Natural killer cell (primary cell): ENCODE results near the gene EGR4. TPM values are rescaled to one million over a fixed set of nuclear protein-coding genes. Genes with fewer than 3 reads are reported as not detected.

ENCODE experiments used
- ATAC-seq, 3 donors: fragments of 150-1000 bp in 2 of 3; fragments of 200-7000 bp in 1 of 3; cut with Tn5 transposase; 1 replicate in 1 of 3; 2 replicates in 2 of 3; pipeline ENCODE4 v1.10.0; 2021; ENCODE audit warnings: mild to moderate bottlenecking in 2 of 3, moderate library complexity in 2 of 3
- DNase-seq, 2 donors: peaks; one replicate each; pipeline versions ENCODE4 v3.0.0 to v3.0.0-alpha.2; 2013 to 2021; ENCODE audit warnings: mixed read lengths in 1 of 2
- H3K27ac ChIP-seq: one replicate; pipeline ENCODE4 v1.5.1; 2013; ENCODE audit warnings: mild to moderate bottlenecking, low read length
- H3K27me3 ChIP-seq: one replicate; pipeline ENCODE4 v1.6.1; 2013; ENCODE audit warnings: low read length; ENCODE audit not compliant: control insufficient read depth, insufficient read depth
- H3K36me3 ChIP-seq: one replicate; pipeline ENCODE4 v1.6.1; 2013; ENCODE audit warnings: low read length; ENCODE audit not compliant: control insufficient read depth, insufficient read depth
- H3K4me1 ChIP-seq: one replicate; pipeline ENCODE4 v1.6.1; 2013; ENCODE audit warnings: low read length; ENCODE audit not compliant: control insufficient read depth, insufficient read depth
- H3K4me3 ChIP-seq: one replicate; pipeline ENCODE4 v1.5.1; 2013; ENCODE audit warnings: low read length
- H3K9me3 ChIP-seq: one replicate; pipeline ENCODE4 v1.6.1; 2013; ENCODE audit warnings: low read length; ENCODE audit not compliant: control insufficient read depth, insufficient read depth
- H3K27ac Mint-ChIP-seq, 2 donors: one replicate each; pipeline ENCODE4 v1.8.0; 2022; ENCODE audit warnings: mild to moderate bottlenecking in 2 of 2, mixed read lengths in 2 of 2, moderate library complexity in 1 of 2
- H3K27me3 Mint-ChIP-seq, 2 donors: one replicate each; pipeline ENCODE4 v1.8.0; 2022; ENCODE audit warnings: low read depth in 2 of 2, mixed read lengths in 2 of 2
- H3K36me3 Mint-ChIP-seq: one replicate; pipeline ENCODE4 v1.8.0; 2022; ENCODE audit warnings: mixed read lengths
- H3K4me1 Mint-ChIP-seq, 2 donors: one replicate each; pipeline ENCODE4 v1.8.0; 2022; ENCODE audit warnings: mixed read lengths in 2 of 2
- H3K4me3 Mint-ChIP-seq: one replicate; pipeline ENCODE4 v1.8.0; 2022; ENCODE audit warnings: mild to moderate bottlenecking, moderate library complexity, mixed read lengths
- H3K9me3 Mint-ChIP-seq, 2 donors: one replicate each; pipeline ENCODE4 v1.8.0; 2022; ENCODE audit warnings: mixed read lengths in 2 of 2
- WGBS: methylation state at CpG from one replicate; pipeline ENCODE4 v1.1.7; 2013; ENCODE audit warnings: missing lambda C conversion rate; ENCODE audit not compliant: insufficient coverage; 5-methylcytosine and 5-hydroxymethylcytosine counted together
- intact Hi-C: fragments of 100-400 bp; cut with micrococcal nuclease; formaldehyde crosslinking; loops from one replicate; pipeline ENCODE4 v1.14.2; 2022
- total RNA-seq, 4 donors: library from RNA; stranded (reverse); fragments of 120-200 nt in 1 of 4; gene quantifications; one replicate each; pipeline versions ENCODE4 v1.2.3 to v1.2.4, GENCODE V29; 2013 to 2022
- TF ChIP-seq, protein P1 (sequence below): fragments of 200-600 bp; IDR thresholded peaks from one replicate; pipeline ENCODE4 v1.8.0; 2022; ENCODE audit warnings: antibody characterized with exemption

The EGR4 gene
- total RNA-seq, 3 donors from 2014 or later (not counting 1 experiment from before 2014, with no cell fraction given) = 0.28 to 2.6 (median 1.1) TPM

DNA sequence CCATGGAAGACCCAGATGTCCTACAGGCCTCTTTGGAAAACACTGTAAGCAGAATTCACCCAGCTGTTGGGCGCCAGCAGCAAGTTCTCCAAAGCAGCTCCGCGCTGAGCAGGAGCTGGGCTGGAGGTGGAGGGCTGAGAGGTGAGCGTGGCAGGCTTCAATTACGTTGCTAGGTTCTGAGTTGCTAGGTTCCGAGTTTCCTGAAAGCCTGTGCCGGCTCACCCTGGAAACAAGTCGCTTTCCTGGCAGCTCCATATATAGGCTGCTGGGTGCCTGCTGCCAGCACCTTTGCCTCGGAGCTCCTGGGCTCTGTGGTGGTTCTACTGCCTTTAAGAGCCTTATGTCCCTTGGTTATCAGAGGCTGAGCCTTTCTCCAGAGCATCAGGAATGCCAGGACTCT is 14.4 kb upstream of the EGR4 start:
- H3K36me3 ChIP-seq = no peaks in the 10 kb centered on the region
- peaks cover 25 to 45% of the 10 kb centered on the region in 2 donors for H3K27me3 Mint-ChIP-seq
- H3K27ac ChIP-seq = no peak overlapping the region
- H3K9me3 Mint-ChIP-seq = no peaks in the 10 kb centered on the region
- no peaks in the 10 kb centered on the region for H3K27me3 ChIP-seq
- no peaks in the 10 kb centered on the region for H3K36me3 Mint-ChIP-seq
- no peaks in the 10 kb centered on the region for H3K4me1 Mint-ChIP-seq
- H3K4me1 ChIP-seq = no peaks in the 10 kb centered on the region
- ATAC-seq (no peak), DNase-seq (no peak)
- H3K9me3 ChIP-seq = no peaks in the 10 kb centered on the region
- 80% methylated on average over 9 of the region's 9 CpGs for WGBS
- intact Hi-C loops = no loop called here
- H3K4me3 ChIP-seq = no peak overlapping the region
- TF ChIP-seq, protein P1, sequence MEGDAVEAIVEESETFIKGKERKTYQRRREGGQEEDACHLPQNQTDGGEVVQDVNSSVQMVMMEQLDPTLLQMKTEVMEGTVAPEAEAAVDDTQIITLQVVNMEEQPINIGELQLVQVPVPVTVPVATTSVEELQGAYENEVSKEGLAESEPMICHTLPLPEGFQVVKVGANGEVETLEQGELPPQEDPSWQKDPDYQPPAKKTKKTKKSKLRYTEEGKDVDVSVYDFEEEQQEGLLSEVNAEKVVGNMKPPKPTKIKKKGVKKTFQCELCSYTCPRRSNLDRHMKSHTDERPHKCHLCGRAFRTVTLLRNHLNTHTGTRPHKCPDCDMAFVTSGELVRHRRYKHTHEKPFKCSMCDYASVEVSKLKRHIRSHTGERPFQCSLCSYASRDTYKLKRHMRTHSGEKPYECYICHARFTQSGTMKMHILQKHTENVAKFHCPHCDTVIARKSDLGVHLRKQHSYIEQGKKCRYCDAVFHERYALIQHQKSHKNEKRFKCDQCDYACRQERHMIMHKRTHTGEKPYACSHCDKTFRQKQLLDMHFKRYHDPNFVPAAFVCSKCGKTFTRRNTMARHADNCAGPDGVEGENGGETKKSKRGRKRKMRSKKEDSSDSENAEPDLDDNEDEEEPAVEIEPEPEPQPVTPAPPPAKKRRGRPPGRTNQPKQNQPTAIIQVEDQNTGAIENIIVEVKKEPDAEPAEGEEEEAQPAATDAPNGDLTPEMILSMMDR = no peak
- no peak overlapping the region for H3K27ac Mint-ChIP-seq
- H3K4me3 Mint-ChIP-seq = no peak overlapping the region

- Mint-ChIP-seq H3K27ac (no peak overlapping the region), H3K4me1 (no peaks in the 10 kb centered on the region), H3K36me3 (no peaks in the 10 kb centered on the region), H3K9me3 (no peaks in the 10 kb centered on the region), H3K27me3 (peaks cover 36 to 76% of the 10 kb centered on the region in 2 donors), H3K4me3 (no peak overlapping the region)
- TF ChIP-seq, protein P1 = no peak
- H3K9me3 ChIP-seq = no peaks in the 10 kb centered on the region
- no peak overlapping the region for H3K27ac ChIP-seq
- intact Hi-C loops = no loop called here
- H3K27me3 ChIP-seq = peaks cover 7% of the 10 kb centered on the region
- ATAC-seq = no peak
- no peak overlapping the region for H3K4me3 ChIP-seq
- H3K36me3 ChIP-seq = no peaks in the 10 kb centered on the region
- no peak for DNase-seq
- H3K4me1 ChIP-seq = no peaks in the 10 kb centered on the region
- 76% methylated on average over 3 of the region's 4 CpGs for WGBS
Observed at GRCh38 chr2:73301636-73302035, 8.3 kb upstream of the EGR4 start.

- Histone ChIP-seq H3K27ac (no peak overlapping the region), H3K4me1 (no peaks in the 10 kb centered on the region), H3K36me3 (no peaks in the 10 kb centered on the region), H3K9me3 (no peaks in the 10 kb centered on the region), H3K27me3 (peaks cover 9% of the 10 kb centered on the region), H3K4me3 (no peak overlapping the region)
- DNase-seq = no peak
- TF ChIP-seq, protein P1 = no peak
- intact Hi-C loops = no loop called here
- Mint-ChIP-seq H3K4me1 (no peaks in the 10 kb centered on the region), H3K36me3 (no peaks in the 10 kb centered on the region), H3K27me3 (peaks cover 42 to 78% of the 10 kb centered on the region in 2 donors), H3K27ac (no peak overlapping the region), H3K9me3 (no peaks in the 10 kb centered on the region), H3K4me3 (no peak overlapping the region)
- no peak for ATAC-seq
- WGBS = 77% methylated on average over 3 of the region's 3 CpGs
Observed at GRCh38 chr2:73300926-73301325, 7.6 kb upstream of the EGR4 start.

DNA sequence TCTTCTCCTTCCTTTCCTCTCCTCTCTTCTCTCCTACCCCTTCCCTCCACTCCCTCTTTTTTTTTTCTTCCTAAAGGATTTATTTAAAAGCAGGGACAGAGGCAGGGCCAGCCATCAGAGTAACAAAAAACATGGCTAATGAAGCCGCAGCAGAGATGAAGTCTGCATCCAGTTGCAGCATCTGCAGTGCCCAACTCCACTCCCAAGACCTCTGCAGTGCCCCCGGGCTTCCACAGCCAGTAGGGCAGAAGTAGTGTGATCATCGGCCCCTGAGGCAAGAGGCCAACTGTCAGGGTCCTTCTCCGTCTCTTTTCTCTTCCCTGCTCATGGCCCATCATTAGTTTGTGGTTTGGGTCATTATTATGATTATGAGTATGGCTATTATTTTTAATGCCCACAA is 4.2 kb upstream of the EGR4 start:
- Histone ChIP-seq H3K4me3 (no peak overlapping the region), H3K27ac (no peak overlapping the region), H3K36me3 (no peaks in the 10 kb centered on the region), H3K4me1 (peaks cover 8% of the 10 kb centered on the region), H3K9me3 (no peaks in the 10 kb centered on the region), H3K27me3 (peaks cover 36% of the 10 kb centered on the region)
- DNase-seq (no peak), ATAC-seq (no peak)
- H3K4me3 Mint-ChIP-seq = no peak overlapping the region
- H3K27me3 Mint-ChIP-seq = peaks cover 46 to 69% of the 10 kb centered on the region in 2 donors
- H3K36me3 Mint-ChIP-seq = no peaks in the 10 kb centered on the region
- 46% methylated on average over 2 of the region's 4 CpGs for WGBS
- TF ChIP-seq, protein P1 = no peak
- no peaks in the 10 kb centered on the region for H3K4me1 Mint-ChIP-seq
- H3K9me3 Mint-ChIP-seq = no peaks in the 10 kb centered on the region
- H3K27ac Mint-ChIP-seq = no peak overlapping the region
- intact Hi-C loops = no loop called here
